ENCODE results near the gene SSX4B.
"Not testable (repeated sequence)": the region's sequence is repeated elsewhere in the genome, so short reads cannot be mapped to it uniquely, and the experiment has no call there.

DNA sequence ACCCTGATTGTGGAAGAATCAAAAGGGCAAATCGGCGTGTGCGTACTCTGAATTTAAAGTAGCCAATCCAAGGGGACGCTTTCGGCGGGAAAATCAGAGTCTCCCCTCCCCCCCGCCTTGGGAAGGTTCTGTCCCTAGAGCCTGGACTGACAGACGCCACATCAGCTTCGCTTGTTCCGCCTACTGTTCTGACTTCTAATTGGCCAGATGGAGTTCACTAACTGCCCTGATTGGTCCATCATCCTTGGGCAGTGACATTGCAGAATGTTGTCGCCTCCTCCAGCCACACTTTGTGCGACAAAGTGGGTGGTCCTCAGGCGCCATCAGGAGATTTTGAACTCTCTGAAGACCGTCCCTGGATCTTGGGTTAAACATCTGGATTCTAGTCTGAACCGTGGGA lies at the start of gene SSX4B:
- TF ChIP-seq, protein P1, sequence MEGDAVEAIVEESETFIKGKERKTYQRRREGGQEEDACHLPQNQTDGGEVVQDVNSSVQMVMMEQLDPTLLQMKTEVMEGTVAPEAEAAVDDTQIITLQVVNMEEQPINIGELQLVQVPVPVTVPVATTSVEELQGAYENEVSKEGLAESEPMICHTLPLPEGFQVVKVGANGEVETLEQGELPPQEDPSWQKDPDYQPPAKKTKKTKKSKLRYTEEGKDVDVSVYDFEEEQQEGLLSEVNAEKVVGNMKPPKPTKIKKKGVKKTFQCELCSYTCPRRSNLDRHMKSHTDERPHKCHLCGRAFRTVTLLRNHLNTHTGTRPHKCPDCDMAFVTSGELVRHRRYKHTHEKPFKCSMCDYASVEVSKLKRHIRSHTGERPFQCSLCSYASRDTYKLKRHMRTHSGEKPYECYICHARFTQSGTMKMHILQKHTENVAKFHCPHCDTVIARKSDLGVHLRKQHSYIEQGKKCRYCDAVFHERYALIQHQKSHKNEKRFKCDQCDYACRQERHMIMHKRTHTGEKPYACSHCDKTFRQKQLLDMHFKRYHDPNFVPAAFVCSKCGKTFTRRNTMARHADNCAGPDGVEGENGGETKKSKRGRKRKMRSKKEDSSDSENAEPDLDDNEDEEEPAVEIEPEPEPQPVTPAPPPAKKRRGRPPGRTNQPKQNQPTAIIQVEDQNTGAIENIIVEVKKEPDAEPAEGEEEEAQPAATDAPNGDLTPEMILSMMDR (IDR thresholded peaks at IDR 0.05), result not testable (repeated sequence)
- not testable (repeated sequence) for TF ChIP-seq POLR2A (IDR thresholded peaks at IDR 0.05)
